Breast epithelium (tissue), 4 donors: ENCODE measurements around the gene HIVEP3. TPM values are rescaled to one million over a fixed set of nuclear protein-coding genes. Genes with fewer than 3 reads are reported as not detected.
A peak's percentile ranks its signal among the peaks of the same experiment; 100 is the strongest.

Experiments
- DNase-seq, 2 donors: peaks; one replicate each; pipeline ENCODE4 v3.0.0-alpha.2; 2019; ENCODE audit warnings: low spot score in 2 of 2
- H3K27ac ChIP-seq, 2 donors: fragments of 200-600 bp; sonication (generic) in 1 of 2; one replicate each; pipeline ENCODE4 v1.5.1; 2016 to 2019; ENCODE audit warnings: mild to moderate bottlenecking in 1 of 2
- H3K27me3 ChIP-seq, 2 donors: fragments of 200-600 bp; sonication (generic) in 1 of 2; one replicate each; pipeline versions ENCODE4 v1.5.1 to v1.6.0; 2017 to 2019; ENCODE audit warnings: control low read depth in 1 of 2, mild to moderate bottlenecking in 1 of 2
- H3K36me3 ChIP-seq: fragments of 200-600 bp; one replicate; pipeline ENCODE4 v1.5.1; 2019
- H3K4me1 ChIP-seq, 2 donors: fragments of 200-600 bp; sonication (generic); one replicate each; pipeline ENCODE4 v1.5.1; 2016 to 2019; ENCODE audit warnings: control low read depth in 1 of 2
- H3K4me3 ChIP-seq, 3 donors: fragments of 200-600 bp; sonication (generic); 1 replicate in 2 of 3; 2 replicates in 1 of 3; pipeline ENCODE4 v1.5.1; 2016 to 2019; ENCODE audit warnings: mild to moderate bottlenecking in 3 of 3, moderate library complexity in 2 of 3
- H3K9me3 ChIP-seq, 2 donors: fragments of 200-600 bp; sonication (generic) in 1 of 2; one replicate each; pipeline ENCODE4 v1.5.1; 2016 to 2019; ENCODE audit warnings: control low read depth in 1 of 2
- CTCF ChIP-seq, 3 donors: fragments of 450-650 bp; IDR thresholded peaks; one replicate each; pipeline ENCODE4 v1.5.1; 2016 to 2017; ENCODE audit warnings: antibody characterized with exemption in 3 of 3, mild to moderate bottlenecking in 3 of 3, moderate library complexity in 3 of 3
- POLR2A ChIP-seq: fragments of 450-650 bp; IDR thresholded peaks from one replicate; pipeline ENCODE4 v1.6.1; 2016; ENCODE audit warnings: antibody characterized with exemption, mild to moderate bottlenecking, moderate library complexity
- POLR2AphosphoS5 ChIP-seq, 3 donors: sonication (generic); formaldehyde crosslinking; IDR thresholded peaks; one replicate each; pipeline ENCODE4 v1.6.1; 2017; ENCODE audit warnings: antibody characterized with exemption in 3 of 3
- intact Hi-C: fragments of 100-400 bp; cut with DNase I; formaldehyde crosslinking; loops from one replicate; pipeline ENCODE4 v1.15.1; 2023; ENCODE audit warnings: low total_unique reads
- total RNA-seq, 3 donors: library from RNA; depleted of rRNA; stranded (reverse); fragments of >200 nt; gene quantifications; one replicate each; pipeline ENCODE4 v1.1.0, GENCODE V29; 2016

HIVEP3 gene
- total RNA-seq, 3 donors from 2014 or later = 3.5 to 13.5 (median 9.2) TPM

- H3K27me3 ChIP-seq = no peaks in the 10 kb centered on the region
- H3K27ac ChIP-seq = peak overlapping the region; percentile 97 to 98
- TF ChIP-seq POLR2AphosphoS5 (IDR thresholded peaks at IDR 0.05) = peak; percentile 60 to 72 (median 61)
- TF ChIP-seq CTCF (IDR thresholded peaks at IDR 0.05) = no peak
- H3K4me3 ChIP-seq = no peak overlapping the region
- peaks cover 9 to 22% of the 10 kb centered on the region in 2 donors for H3K4me1 ChIP-seq
- H3K9me3 ChIP-seq = no peaks in the 10 kb centered on the region
- intact Hi-C loops = loop anchor here (5.0 kb wide), 1 partner anchor 807 kb away; no protein-coding TSS in a partner anchor
- no peaks in the 10 kb centered on the region for H3K36me3 ChIP-seq
- peak in 1 of 2 donors; percentile 93 for DNase-seq
Measured at GRCh38 chr1:41664861-41665640, 253.7 kb downstream of the HIVEP3 start.

GRCh38 chr1:41663671-41664400 is 254.9 kb downstream of the HIVEP3 start:
- H3K27ac ChIP-seq = peak overlapping the region; percentile 97 to 98
- no peak overlapping the region for H3K4me3 ChIP-seq
- peaks cover 9 to 22% of the 10 kb centered on the region in 2 donors for H3K4me1 ChIP-seq
- no peaks in the 10 kb centered on the region for H3K9me3 ChIP-seq
- no peaks in the 10 kb centered on the region for H3K27me3 ChIP-seq
- intact Hi-C loops = loop anchor here (5.0 kb wide), 1 partner anchor 808 kb away; no protein-coding TSS in a partner anchor
- H3K36me3 ChIP-seq = no peaks in the 10 kb centered on the region
- TF ChIP-seq CTCF (IDR thresholded peaks at IDR 0.05) (no peak), POLR2AphosphoS5 (IDR thresholded peaks at IDR 0.05) (no peak), POLR2A (no peak)
- no peak for DNase-seq

GRCh38 chr1:41662765-41663437 is 255.8 kb downstream of the HIVEP3 start:
- no peaks in the 10 kb centered on the region for H3K36me3 ChIP-seq
- H3K4me3 ChIP-seq = peak overlapping the region; percentile 63 to 89 (median 68)
- H3K4me1 ChIP-seq = peaks cover 9 to 22% of the 10 kb centered on the region in 2 donors
- peak in 1 of 2 donors; percentile 55 for DNase-seq
- intact Hi-C loops = loop anchor here (5.0 kb wide), 1 partner anchor 809 kb away; no protein-coding TSS in a partner anchor
- TF ChIP-seq CTCF (IDR thresholded peaks at IDR 0.05) (no peak), POLR2AphosphoS5 (IDR thresholded peaks at IDR 0.05) (peak in 1 of 3 donors; percentile 0), POLR2A (no peak)
- no peaks in the 10 kb centered on the region for H3K9me3 ChIP-seq
- H3K27me3 ChIP-seq = no peaks in the 10 kb centered on the region
- peak overlapping the region; percentile 97 to 98 for H3K27ac ChIP-seq

GRCh38 chr1:41662061-41662764 is 256.5 kb downstream of the HIVEP3 start:
- no peaks in the 10 kb centered on the region for H3K27me3 ChIP-seq
- intact Hi-C loops = loop anchor here (5.0 kb wide), 1 partner anchor 810 kb away; no protein-coding TSS in a partner anchor
- no peaks in the 10 kb centered on the region for H3K9me3 ChIP-seq
- peak overlapping the region; percentile 97 to 98 for H3K27ac ChIP-seq
- peaks cover 9 to 17% of the 10 kb centered on the region in 2 donors for H3K4me1 ChIP-seq
- TF ChIP-seq POLR2AphosphoS5 (IDR thresholded peaks at IDR 0.05) (peak in 1 of 3 donors; percentile 50), POLR2A (no peak)
- H3K36me3 ChIP-seq = no peaks in the 10 kb centered on the region
- DNase-seq = peak in 1 of 2 donors; percentile 74
- peak overlapping the region; percentile 63 to 89 (median 70) for H3K4me3 ChIP-seq
